Esophagus mucosa (tissue), 1 donor: Measurements from ENCODE around the gene CUL9. TPM values are rescaled to one million over a fixed set of nuclear protein-coding genes. Genes with fewer than 3 reads are reported as not detected.
A peak's percentile ranks its signal among the peaks of the same experiment; 100 is the strongest.

Experiments used
- ATAC-seq: fragments of 200-7000 bp; cut with Tn5 transposase; one replicate; pipeline ENCODE4 v1.9.1; 2020
- total RNA-seq: library from RNA; stranded (reverse); gene quantifications from one replicate; pipeline ENCODE4 v1.2.4, GENCODE V29; 2023
- donor health status: DM: yes; HTN: yes; CAD: no.

The CUL9 gene
- total RNA-seq, 1 donor from 2014 or later = 23.6 TPM

GRCh38 chr6:43231053-43231452 lies 49.1 kb downstream of the CUL9 start:
- no peak for ATAC-seq

GRCh38 chr6:43231735-43232450 lies 49.9 kb downstream of the CUL9 start:
- ATAC-seq = no peak

DNA sequence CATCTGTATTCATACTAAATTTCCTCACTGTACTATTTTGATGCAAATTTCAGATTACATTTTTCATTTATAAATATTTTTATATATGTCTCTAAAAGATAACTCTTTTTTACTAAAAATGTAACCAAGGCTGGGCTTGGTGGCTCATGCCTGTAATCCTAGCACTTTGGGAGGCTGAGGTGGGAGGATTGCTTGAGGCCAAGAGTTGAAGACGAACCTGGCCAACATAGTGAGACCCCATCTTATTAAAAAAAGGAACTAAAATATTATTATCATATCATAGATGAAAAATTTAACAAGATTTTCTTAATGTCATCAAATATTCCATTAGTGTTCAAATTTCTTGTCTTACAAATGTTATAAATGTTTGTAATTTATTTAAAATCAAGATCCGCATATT lies 53.8 kb downstream of the CUL9 start:
- ATAC-seq = no peak

DNA sequence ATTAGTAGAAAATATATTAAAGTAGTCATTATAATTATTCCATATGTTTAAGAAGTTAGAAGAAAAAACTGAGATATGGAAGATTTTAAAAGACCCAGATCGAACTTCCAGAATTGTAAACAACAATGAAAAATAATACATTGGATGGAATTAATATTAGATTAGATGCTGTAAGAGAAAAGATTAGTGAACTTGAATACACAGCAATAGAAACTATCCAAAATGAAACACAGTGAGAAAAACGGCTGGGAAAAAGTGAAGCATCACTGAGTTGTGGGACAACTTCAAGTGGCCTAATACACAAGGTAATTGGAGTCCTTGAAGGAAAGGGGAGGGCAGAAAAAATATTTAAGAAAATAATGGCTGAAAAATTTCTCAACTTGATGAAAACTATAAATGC lies 57.1 kb downstream of the CUL9 start:
- no peak for ATAC-seq

DNA sequence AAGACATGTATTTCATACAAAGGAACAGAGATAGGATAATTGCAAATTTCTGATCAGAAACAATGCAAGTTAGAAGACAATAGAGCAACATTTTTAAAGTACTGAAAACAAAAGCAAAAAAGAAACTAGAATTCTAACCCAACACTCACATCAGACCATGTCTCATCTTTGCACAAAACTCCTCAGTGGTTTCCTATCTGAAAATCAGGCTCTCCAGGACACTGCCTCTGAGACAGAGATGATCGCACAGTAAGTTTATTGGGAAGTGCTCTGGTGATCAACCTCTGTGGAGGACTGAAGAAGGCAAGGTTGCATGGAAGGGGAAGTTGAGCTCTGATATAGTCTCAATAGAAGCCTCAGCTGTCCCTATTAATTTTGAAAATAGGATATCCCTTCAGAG lies 59.0 kb downstream of the CUL9 start:
- ATAC-seq = no peak

GRCh38 chr6:43241446-43241845 lies 59.5 kb downstream of the CUL9 start:
- no peak for ATAC-seq

DNA sequence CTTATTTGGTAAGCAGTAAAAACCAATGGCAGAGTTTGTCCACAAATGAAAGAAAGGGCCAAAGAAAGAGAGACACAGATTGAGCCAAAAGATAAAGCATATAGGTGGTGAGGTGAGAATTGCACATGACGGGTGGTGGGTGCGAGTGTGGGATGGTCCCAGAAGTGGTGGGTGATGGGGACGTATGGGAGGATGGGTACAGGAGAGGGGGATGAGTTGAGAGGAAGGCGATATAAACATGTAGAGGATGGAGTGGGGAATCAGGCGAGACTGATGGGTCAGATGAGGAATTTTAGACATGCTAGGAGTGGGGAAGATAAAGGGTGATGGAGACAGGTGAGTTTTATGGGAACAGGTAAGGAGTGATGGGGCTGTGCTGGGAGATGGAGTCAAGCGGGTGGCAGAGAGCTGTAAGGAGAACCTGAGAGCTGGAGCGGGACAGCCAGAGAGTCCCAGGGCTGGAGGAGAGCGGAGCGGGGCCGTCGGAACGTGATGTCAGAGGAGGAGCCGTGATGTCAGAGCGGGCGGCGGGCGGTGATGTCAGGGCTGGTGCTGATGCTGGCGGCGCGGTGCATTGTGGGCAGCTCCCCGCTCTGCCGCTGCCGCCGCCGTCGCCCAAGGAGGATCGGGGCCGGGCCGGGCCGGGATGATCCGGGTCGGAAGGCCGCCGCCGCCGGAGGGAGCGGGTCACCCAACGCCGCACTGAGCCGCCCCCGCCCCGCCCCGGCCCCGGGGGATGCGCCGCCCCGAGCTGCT lies 61.1 kb downstream of the CUL9 start, which contains the start of gene TTBK1:
TTBK1 (plus strand) TSS at position 574 of the 756 bp plus-strand sequence. CDS start 3,180 bp downstream, outside the sequence.
- no peak for ATAC-seq

GRCh38 chr6:43243664-43244321 lies 61.8 kb downstream of the CUL9 start:
- peak; percentile 7 for ATAC-seq

GRCh38 chr6:43246301-43247113 lies 64.5 kb downstream of the CUL9 start:
- peak; percentile 19 for ATAC-seq

- peak; percentile 80 for ATAC-seq
Observed at GRCh38 chr6:43247114-43247999, 65.4 kb downstream of the CUL9 start.

- no peak for ATAC-seq
Observed at GRCh38 chr6:43248101-43248500, 66.1 kb downstream of the CUL9 start.

DNA sequence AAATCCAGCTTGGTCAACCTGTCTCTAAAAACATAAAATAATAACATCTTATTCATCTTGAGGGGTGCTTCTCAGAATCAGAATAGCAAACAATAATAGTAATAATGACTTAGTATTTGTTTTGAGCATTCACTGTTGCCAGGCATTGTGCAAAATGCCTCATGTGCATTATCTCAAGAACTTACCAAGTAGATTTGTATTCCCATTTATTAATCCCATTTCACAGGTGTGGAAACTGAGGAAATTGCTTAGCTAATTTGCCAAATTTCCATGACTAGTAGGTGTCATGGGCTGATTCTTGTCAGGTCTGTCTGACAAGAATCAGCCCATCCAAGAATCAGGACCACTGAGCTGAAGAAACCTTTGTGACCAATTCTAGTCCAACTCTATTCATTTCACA lies 66.8 kb downstream of the CUL9 start:
- no peak for ATAC-seq

- no peak for ATAC-seq
Observed at GRCh38 chr6:43250992-43251373, 69.0 kb downstream of the CUL9 start.

- ATAC-seq = no peak
Observed at GRCh38 chr6:43253401-43253800, 71.4 kb downstream of the CUL9 start.

- ATAC-seq = peak; percentile 29
Observed at GRCh38 chr6:43254138-43254817, 72.3 kb downstream of the CUL9 start.

GRCh38 chr6:43254846-43255245 lies 72.8 kb downstream of the CUL9 start:
- ATAC-seq = no peak

GRCh38 chr6:43255408-43256054 lies 73.5 kb downstream of the CUL9 start:
- no peak for ATAC-seq

DNA sequence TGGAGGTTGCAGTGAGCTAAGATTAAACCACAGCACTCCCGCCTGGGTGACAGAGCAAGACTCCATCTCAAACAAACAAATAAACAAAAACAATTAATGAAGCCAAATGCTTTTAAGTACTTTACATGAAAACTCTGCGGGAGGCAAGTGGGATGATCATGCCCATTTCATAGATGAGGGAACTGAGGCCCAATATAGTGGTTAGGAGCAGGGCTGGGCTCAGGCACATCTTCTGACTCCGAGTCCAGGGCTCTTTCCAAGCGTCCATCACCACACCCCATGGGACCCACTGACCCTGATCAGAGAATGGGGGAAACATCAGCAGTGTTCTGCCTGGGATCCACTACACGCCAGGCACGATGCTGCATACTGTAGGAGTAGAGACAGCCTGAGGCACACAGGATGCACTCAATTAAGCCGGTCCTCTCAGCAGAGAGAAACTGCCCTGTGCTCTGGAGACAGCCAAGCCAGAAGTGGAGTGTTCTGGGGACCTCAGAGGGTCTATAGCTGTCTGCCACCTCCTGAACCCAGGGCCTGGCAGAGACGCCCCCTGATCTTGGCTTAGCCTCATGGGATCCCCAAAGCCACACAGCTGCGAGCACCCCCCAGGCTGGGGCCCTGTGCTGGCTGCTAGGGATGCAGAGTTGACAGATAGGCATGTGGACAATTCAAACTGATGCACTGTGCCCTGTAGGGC lies 74.8 kb downstream of the CUL9 start:
- ATAC-seq = no peak

GRCh38 chr6:43257367-43258145 lies 75.6 kb downstream of the CUL9 start:
- no peak for ATAC-seq
